ENCODE data around the gene CTBP2. TPM values are rescaled to one million over a fixed set of nuclear protein-coding genes. Genes with fewer than 3 reads are reported as not detected.
"Not testable (repeated sequence)": the region's sequence is repeated elsewhere in the genome, so short reads cannot be mapped to it uniquely, and the experiment has no call there.

CTBP2 gene
- total RNA-seq, 1 donor from 2014 or later = 0.16 TPM

- Mint-ChIP-seq H3K9me3 (no peaks in the 10 kb centered on the region), H3K27me3 (no peaks in the 10 kb centered on the region), H3K36me3 (ENCODE audit: low read depth) (no peaks in the 10 kb centered on the region), H3K4me3 (no peak overlapping the region), H3K4me1 (no peaks in the 10 kb centered on the region), H3K27ac (no peak overlapping the region)
- intact Hi-C loops (cut with micrococcal nuclease) = no loop called here
- DNase-seq = no peak
These were observed 32.3 kb upstream of the CTBP2 start for GRCh38 chr10:125192620-125193019.

GRCh38 chr10:125192005-125192404 lies 31.6 kb upstream of the CTBP2 start:
- no peak for DNase-seq
- H3K36me3 Mint-ChIP-seq (ENCODE audit: low read depth) = no peaks in the 10 kb centered on the region
- no peak overlapping the region for H3K4me3 Mint-ChIP-seq
- no peak overlapping the region for H3K27ac Mint-ChIP-seq
- no peaks in the 10 kb centered on the region for H3K4me1 Mint-ChIP-seq
- no peaks in the 10 kb centered on the region for H3K27me3 Mint-ChIP-seq
- H3K9me3 Mint-ChIP-seq = no peaks in the 10 kb centered on the region
- intact Hi-C loops (cut with micrococcal nuclease) = no loop called here

- Mint-ChIP-seq H3K4me3 (no peak overlapping the region), H3K9me3 (no peaks in the 10 kb centered on the region), H3K36me3 (ENCODE audit: low read depth) (no peaks in the 10 kb centered on the region), H3K27ac (no peak overlapping the region), H3K4me1 (no peaks in the 10 kb centered on the region), H3K27me3 (no peaks in the 10 kb centered on the region)
- no peak for DNase-seq
- intact Hi-C loops (cut with micrococcal nuclease) = no loop called here
These were observed 30.6 kb upstream of the CTBP2 start for GRCh38 chr10:125190946-125191345.

- Mint-ChIP-seq H3K9me3 (no peaks in the 10 kb centered on the region), H3K4me1 (no peaks in the 10 kb centered on the region), H3K27ac (no peak overlapping the region), H3K4me3 (no peak overlapping the region), H3K27me3 (no peaks in the 10 kb centered on the region), H3K36me3 (ENCODE audit: low read depth) (no peaks in the 10 kb centered on the region)
- intact Hi-C loops (cut with micrococcal nuclease) = no loop called here
- no peak for DNase-seq
These were observed 30.1 kb upstream of the CTBP2 start for GRCh38 chr10:125190414-125190813.

GRCh38 chr10:125189162-125189561 lies 28.8 kb upstream of the CTBP2 start:
- no peaks in the 10 kb centered on the region for H3K4me1 Mint-ChIP-seq
- DNase-seq = no peak
- no peaks in the 10 kb centered on the region for H3K36me3 Mint-ChIP-seq (ENCODE audit: low read depth)
- intact Hi-C loops (cut with micrococcal nuclease) = no loop called here
- no peaks in the 10 kb centered on the region for H3K9me3 Mint-ChIP-seq
- no peak overlapping the region for H3K4me3 Mint-ChIP-seq
- no peaks in the 10 kb centered on the region for H3K27me3 Mint-ChIP-seq
- no peak overlapping the region for H3K27ac Mint-ChIP-seq

- Mint-ChIP-seq H3K4me3 (no peak overlapping the region), H3K36me3 (ENCODE audit: low read depth) (no peaks in the 10 kb centered on the region), H3K27ac (no peak overlapping the region), H3K27me3 (no peaks in the 10 kb centered on the region), H3K4me1 (no peaks in the 10 kb centered on the region), H3K9me3 (no peaks in the 10 kb centered on the region)
- intact Hi-C loops (cut with micrococcal nuclease) = no loop called here
- no peak for DNase-seq
These were observed 27.2 kb upstream of the CTBP2 start for GRCh38 chr10:125187238-125188194.

- no peak overlapping the region for H3K27ac Mint-ChIP-seq
- H3K9me3 Mint-ChIP-seq = no peaks in the 10 kb centered on the region
- no peak overlapping the region for H3K4me3 Mint-ChIP-seq
- intact Hi-C loops (cut with micrococcal nuclease) = no loop called here
- DNase-seq = no peak
- H3K4me1 Mint-ChIP-seq = no peaks in the 10 kb centered on the region
- H3K36me3 Mint-ChIP-seq (ENCODE audit: low read depth) = no peaks in the 10 kb centered on the region
- no peaks in the 10 kb centered on the region for H3K27me3 Mint-ChIP-seq
These were observed 26.2 kb upstream of the CTBP2 start for GRCh38 chr10:125186431-125187170.

GRCh38 chr10:125179107-125179506 lies 18.7 kb upstream of the CTBP2 start:
- H3K36me3 Mint-ChIP-seq (ENCODE audit: low read depth); H3K27ac Mint-ChIP-seq; H3K9me3 Mint-ChIP-seq; H3K4me1 Mint-ChIP-seq; intact Hi-C loops (cut with micrococcal nuclease); H3K4me3 Mint-ChIP-seq; H3K27me3 Mint-ChIP-seq; DNase-seq: not testable (repeated sequence)

GRCh38 chr10:125177641-125178640 lies 17.6 kb upstream of the CTBP2 start:
- no peak overlapping the region for H3K27ac Mint-ChIP-seq
- no peaks in the 10 kb centered on the region for H3K4me1 Mint-ChIP-seq
- peaks cover 3% of the 10 kb centered on the region for H3K9me3 Mint-ChIP-seq
- no peaks in the 10 kb centered on the region for H3K36me3 Mint-ChIP-seq (ENCODE audit: low read depth)
- peaks cover 4% of the 10 kb centered on the region for H3K27me3 Mint-ChIP-seq
- intact Hi-C loops (cut with micrococcal nuclease) = no loop called here
- no peak for DNase-seq
- H3K4me3 Mint-ChIP-seq = no peak overlapping the region

GRCh38 chr10:125175807-125176206 lies 15.4 kb upstream of the CTBP2 start:
- Mint-ChIP-seq H3K4me1 (no peaks in the 10 kb centered on the region), H3K36me3 (ENCODE audit: low read depth) (no peaks in the 10 kb centered on the region), H3K4me3 (no peak overlapping the region), H3K27me3 (peaks cover 4% of the 10 kb centered on the region), H3K27ac (no peak overlapping the region), H3K9me3 (peaks cover 3% of the 10 kb centered on the region)
- no peak for DNase-seq
- intact Hi-C loops (cut with micrococcal nuclease) = no loop called here

- Mint-ChIP-seq H3K9me3 (peaks cover under 1% of the 10 kb centered on the region), H3K27me3 (peaks cover 4% of the 10 kb centered on the region), H3K36me3 (ENCODE audit: low read depth) (no peaks in the 10 kb centered on the region), H3K4me3 (no peak overlapping the region), H3K4me1 (no peaks in the 10 kb centered on the region), H3K27ac (no peak overlapping the region)
- no peak for DNase-seq
- intact Hi-C loops (cut with micrococcal nuclease) = no loop called here
These were observed 14.0 kb upstream of the CTBP2 start for GRCh38 chr10:125174360-125174759.

GRCh38 chr10:125172694-125173093 lies 12.3 kb upstream of the CTBP2 start:
- intact Hi-C loops (cut with micrococcal nuclease) = no loop called here
- no peaks in the 10 kb centered on the region for H3K4me1 Mint-ChIP-seq
- H3K27ac Mint-ChIP-seq = no peak overlapping the region
- H3K4me3 Mint-ChIP-seq = no peak overlapping the region
- H3K36me3 Mint-ChIP-seq (ENCODE audit: low read depth) = no peaks in the 10 kb centered on the region
- no peak for DNase-seq
- peaks cover 4% of the 10 kb centered on the region for H3K27me3 Mint-ChIP-seq
- H3K9me3 Mint-ChIP-seq = no peaks in the 10 kb centered on the region

- Mint-ChIP-seq H3K27me3 (peaks cover 7% of the 10 kb centered on the region), H3K9me3 (no peaks in the 10 kb centered on the region), H3K4me1 (no peaks in the 10 kb centered on the region), H3K36me3 (ENCODE audit: low read depth) (no peaks in the 10 kb centered on the region), H3K27ac (no peak overlapping the region), H3K4me3 (no peak overlapping the region)
- intact Hi-C loops (cut with micrococcal nuclease) = no loop called here
- DNase-seq = no peak
These were observed 11.3 kb upstream of the CTBP2 start for GRCh38 chr10:125171402-125172306.

Data from activated CD4-positive, alpha-beta T cell treated with anti-CD3 and anti-CD28 coated beads, Interleukin-2, amount 10 ng/mL, durations not matched to agents 24 days and 14 days (primary cell).